DND-41 (cell line): Measurements from ENCODE around the gene TLN1.

ENCODE experiments used
- CTCF ChIP-seq: IDR thresholded peaks from 2 replicates; pipeline ENCODE4 v1.5.1; 2012; ENCODE audit warnings: borderline replicate concordance, low read length, moderate library complexity, mild to moderate bottlenecking; ENCODE audit not compliant: poor library complexity, severe bottlenecking; ENCODE audit errors: extremely low read depth
- EZH2 ChIP-seq: IDR thresholded peaks from 3 replicates; pipeline ENCODE4 v1.6.1; 2012; ENCODE audit warnings: borderline replicate concordance, low read depth, mild to moderate bottlenecking, moderate library complexity, low read length, inconsistent platforms; ENCODE audit not compliant: severe bottlenecking

GRCh38 chr9:35741740-35742139, 9.7 kb upstream of the TLN1 start:
- TF ChIP-seq CTCF (no peak), EZH2 (no peak)
